GM19240 (cell line): ENCODE data around the gene TUBB6.
A peak's percentile ranks its signal among the peaks of the same experiment; 100 is the strongest.

Experiments used
- DNase-seq: peaks from one replicate; pipeline ENCODE4 v3.0.0; 2011; ENCODE audit warnings: low spot score; ENCODE audit not compliant: insufficient read length

The TUBB6 gene

DNA sequence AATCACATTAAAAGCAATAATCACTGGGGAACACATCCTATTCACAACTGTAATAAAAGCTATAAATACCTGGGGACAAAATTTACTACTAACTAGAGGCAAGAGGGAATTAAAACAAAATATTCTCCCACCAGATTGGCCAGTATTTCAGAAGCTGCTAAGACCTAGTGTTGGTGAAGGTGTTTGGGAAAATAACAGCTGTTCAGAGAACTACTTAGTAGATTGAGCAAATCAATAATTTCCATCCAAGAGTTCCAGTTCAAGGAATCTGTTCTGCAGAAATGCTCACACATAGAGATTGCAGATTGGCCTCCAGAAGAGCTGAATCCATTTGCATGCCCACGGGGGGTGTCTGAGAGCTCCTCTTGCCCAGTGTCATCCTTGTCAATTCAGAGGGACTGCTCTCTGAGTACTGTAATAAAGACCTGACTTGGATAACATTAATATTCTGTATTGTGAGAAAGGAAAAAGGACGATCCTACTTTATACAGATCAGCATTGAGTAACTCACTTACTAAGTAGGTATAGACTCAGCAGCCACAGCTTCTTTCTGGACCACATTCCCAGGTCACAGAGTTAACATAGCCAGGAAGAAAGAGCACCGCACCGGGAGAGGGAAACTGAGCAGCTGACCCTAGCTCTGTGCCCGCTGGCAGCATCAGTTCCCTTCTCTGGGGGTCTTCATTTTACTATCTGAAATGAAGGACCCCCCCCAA is 5.6 kb downstream of the TUBB6 start:
- no peak for DNase-seq

DNA sequence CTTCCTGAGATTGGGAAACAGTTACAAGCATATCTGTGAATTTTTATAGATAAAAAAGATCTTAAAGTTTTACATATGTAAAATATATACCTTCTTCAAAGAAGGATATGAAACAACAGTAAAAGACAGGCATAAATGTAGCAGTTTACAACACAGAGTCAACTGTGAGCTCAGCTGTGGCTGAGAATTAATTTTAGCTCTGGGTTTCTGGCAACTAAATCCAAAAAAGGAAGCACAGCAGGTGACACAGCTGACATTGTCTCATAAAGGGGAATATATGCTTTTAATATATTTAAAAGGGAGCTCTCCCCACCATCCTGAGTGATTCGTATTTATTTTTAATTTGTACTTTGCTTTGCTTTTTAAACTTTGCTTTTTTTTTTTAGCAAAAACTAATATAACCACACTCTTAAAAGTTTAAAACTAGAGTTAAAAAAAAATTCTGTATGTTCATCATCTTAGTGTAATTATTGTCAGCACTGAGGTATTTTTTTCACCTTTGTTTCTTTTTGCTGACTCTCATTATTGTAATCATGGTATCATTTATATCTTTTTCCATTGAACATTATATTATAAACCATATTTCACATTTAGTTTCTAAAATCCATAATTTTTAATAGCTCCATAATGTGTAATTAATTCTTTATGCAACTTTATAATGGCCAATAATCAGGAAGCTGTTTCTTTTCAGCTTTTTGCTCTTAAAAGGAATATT is 6.7 kb downstream of the TUBB6 start:
- DNase-seq = no peak

DNA sequence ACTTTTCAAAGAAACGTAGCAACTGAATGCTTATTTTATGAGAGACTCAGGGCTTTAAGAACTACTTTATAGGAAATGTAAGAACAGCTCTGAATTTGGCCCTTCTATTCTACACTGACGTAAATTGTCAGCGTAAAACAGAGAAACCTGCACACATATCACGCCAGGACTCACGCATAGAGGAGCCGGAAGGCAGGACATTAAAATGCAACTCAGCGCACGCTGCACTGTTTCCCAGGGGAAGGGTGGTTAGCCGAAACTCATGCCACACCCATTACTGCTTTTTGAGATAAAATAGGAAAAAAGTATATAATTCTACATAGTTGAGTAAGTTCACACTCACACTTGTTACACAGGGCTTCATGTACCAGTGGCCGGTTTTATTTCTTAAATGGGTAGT is 7.4 kb downstream of the TUBB6 start:
- DNase-seq = no peak

DNA sequence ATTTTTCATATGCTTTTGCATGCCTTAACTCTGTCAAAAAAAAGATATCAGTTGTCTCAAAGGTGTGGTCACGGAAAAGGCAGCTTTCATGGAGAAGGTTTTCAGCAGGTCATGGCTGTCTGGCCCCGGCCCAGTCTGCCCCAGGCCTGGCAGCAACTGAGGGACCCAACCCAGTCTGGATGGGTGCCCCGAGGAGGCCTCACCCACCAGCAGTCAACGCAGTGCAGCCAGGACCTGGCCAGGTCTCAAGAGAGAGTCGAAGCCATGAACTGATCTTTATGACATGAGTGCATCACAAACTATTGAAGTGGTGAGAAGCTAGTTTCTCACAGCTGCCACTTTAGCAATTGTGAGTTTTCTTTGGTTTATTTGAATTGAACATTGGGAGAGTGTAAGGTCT is 7.9 kb downstream of the TUBB6 start:
- no peak for DNase-seq

DNA sequence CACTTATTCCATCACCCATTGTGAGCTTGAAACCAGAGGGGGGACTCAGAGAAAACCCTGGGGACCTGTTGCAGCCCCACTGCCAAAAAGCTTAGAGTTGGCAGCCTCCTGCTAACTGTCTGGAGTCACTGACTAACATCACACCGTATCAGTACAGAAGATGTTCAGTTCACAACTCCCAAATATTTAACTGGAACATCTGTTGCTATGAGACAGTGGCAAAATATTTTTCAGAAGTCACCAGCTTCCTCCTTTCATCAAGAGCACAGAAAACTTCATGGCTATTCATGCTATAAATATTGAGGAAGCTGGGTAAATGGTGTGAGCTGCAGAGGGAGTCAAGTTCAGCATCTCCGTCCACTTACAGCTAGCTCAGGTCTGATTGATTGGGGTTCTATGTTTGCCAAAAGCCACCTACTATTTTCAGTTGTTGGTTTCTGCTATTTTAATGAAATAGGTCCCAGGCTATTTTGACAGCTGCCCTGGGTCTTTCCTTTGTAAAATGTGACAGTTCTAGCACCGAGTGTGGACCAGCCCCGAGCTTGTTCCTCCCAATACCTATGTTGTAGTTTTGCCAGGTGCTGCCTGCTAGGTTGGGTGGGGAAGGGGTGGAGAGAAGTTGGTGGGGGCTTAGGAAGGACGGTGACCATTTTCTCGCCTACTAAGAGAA is 9.8 kb downstream of the TUBB6 start:
- DNase-seq = no peak

DNA sequence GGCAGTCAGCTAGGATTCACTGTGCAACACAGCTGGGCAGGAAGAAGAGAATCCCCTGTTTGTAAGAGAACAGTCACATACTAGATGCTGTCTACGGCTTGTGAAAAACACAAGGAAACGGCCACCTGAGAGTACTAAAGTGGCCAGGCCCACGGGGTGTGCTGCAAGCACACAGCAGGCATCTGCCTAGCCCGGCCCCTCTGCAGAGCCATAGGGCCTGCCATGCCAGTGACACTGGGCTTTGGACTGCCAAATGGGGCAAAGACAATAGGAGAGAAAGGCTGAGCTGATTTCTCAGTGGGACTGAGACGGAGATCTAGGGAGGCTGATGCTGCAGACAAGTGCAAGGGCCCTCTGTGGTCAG is 10.3 kb downstream of the TUBB6 start:
- no peak for DNase-seq

DNA sequence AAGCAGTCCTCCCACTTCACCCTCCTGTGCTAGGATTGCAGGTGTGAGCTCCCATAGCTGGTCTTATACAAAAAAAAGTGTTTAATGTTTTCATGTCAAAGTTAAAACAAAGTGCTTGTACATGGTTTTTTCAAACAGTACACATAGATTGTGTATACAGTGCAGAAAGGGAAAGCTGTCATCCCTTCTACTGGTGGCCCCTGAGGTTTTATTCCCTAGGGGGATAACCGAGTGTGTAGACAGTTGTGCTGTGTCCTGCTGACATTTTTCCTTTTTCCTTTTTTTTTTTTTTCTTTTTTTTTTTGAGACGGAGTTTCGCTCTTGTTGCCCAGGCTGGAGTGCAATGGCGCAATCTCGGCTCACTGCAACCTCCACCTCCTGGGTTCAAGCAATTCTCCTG is 10.8 kb downstream of the TUBB6 start:
- no peak for DNase-seq

DNA sequence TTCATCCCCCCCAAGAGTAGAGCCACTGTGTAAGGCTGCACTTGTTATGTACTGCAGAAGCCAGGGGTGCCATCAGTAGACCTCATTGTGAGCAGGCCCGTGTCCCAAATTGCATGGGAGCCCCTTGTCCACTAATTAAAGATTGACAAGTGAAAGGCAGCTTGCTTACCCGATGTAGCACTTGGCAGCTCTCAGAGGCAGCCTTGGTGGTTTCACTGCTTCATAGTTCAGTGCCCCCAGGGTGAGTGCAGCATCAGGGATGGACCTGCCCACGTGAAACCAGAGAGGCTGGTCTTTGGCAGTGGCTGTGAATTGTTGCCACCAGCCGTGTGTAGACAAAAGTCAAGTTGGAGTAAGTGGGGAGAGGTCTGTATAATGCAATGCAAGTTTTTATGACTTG is 13.3 kb downstream of the TUBB6 start:
- no peak for DNase-seq

DNA sequence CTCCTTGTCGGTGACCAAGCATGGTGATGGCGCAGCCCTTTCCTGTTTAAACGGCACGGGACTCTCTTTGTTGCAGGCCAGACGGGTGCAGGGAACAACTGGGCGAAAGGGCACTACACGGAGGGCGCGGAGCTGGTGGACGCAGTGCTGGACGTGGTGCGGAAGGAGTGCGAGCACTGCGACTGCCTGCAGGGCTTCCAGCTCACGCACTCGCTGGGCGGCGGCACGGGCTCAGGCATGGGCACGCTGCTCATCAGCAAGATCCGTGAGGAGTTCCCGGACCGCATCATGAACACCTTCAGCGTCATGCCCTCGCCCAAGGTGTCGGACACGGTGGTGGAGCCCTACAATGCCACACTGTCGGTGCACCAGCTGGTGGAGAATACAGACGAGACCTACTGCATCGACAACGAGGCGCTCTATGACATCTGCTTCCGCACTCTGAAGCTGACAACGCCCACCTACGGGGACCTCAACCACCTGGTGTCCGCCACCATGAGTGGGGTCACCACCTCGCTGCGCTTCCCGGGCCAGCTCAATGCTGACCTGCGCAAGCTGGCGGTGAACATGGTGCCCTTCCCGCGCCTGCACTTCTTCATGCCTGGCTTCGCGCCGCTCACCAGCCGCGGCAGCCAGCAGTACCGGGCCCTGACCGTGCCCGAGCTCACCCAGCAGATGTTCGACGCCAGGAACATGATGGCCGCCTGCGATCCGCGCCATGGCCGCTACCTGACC is 17.1 kb downstream of the TUBB6 start:
- no peak for DNase-seq

DNA sequence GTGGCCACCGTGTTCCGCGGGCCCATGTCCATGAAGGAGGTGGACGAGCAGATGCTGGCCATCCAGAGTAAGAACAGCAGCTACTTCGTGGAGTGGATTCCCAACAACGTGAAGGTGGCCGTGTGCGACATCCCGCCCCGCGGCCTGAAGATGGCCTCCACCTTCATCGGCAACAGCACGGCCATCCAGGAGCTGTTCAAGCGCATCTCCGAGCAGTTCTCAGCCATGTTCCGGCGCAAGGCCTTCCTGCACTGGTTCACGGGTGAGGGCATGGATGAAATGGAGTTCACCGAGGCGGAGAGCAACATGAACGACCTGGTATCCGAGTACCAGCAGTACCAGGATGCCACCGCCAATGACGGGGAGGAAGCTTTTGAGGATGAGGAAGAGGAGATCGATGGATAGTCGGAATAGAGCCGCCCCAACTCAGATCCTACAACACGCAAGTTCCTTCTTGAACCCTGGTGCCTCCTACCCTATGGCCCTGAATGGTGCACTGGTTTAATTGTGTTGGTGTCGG is 17.7 kb downstream of the TUBB6 start:
- DNase-seq = no peak

DNA sequence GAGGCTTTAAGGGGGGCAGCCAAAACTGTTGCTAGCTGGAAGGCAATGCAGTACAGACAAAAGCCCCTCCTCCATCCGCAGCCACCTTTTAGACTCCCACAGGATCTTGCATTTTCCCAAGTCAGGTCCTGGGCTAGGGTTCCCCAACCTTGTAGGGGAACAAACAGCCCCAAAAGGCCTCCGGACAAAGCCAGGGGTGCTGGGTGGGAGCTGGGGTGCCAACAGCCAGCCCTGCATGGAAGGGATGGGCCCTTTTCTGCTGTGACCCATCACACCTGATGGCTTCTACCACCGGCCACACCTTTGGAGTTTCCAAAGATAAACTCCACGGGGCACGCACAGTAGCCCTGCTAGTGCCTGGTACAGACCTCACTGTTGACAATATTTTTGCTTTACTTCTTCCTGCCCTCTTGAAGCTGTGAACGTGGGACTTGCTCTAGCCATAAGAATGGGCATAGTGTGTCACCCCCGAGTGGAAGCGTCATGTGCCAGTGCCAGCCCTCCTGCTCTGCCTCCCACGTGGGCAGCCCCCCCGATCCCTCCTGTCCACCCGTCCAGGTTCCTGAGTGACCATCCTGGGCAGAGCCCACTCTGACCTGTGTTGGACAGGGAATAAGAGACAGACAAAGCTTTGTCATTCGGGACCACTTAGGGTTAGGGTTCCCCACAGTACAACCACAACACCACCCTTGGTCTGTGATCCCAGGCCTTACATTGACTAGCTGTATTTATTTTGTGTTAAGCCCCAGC is 18.8 kb downstream of the TUBB6 start:
- DNase-seq = no peak

DNA sequence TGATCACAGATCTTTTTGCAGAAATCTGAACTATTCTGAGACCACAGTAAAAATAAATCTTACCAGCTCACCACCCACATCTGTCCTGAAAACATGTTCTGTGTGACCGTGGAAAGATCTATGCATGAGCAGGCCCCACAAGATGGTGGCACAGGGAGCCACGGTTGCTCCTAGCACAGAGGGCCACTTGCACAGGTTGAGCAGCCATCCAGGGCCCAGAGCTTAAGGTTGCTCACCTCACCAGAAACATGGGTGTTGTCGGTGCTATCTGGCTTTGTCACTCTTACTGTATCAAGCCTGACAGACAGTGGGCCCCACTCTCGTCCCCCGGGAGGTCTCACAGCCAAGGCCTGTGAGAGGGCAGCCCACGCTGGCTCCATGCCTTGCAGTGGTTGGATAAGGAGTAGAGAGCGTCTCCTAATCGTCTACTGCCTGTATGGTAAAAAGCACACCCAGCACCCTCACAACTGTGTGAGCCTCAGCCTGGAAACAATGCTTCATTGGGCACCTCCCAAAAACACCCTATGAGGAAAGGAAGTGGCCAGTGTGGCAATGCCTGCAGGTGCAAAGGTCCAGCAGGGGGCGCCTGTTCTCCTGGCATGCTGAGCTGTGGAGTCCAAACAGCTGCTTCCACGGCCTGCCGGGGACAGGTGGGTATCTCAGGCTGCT is 19.6 kb downstream of the TUBB6 start:
- DNase-seq = peak; percentile 68

DNA sequence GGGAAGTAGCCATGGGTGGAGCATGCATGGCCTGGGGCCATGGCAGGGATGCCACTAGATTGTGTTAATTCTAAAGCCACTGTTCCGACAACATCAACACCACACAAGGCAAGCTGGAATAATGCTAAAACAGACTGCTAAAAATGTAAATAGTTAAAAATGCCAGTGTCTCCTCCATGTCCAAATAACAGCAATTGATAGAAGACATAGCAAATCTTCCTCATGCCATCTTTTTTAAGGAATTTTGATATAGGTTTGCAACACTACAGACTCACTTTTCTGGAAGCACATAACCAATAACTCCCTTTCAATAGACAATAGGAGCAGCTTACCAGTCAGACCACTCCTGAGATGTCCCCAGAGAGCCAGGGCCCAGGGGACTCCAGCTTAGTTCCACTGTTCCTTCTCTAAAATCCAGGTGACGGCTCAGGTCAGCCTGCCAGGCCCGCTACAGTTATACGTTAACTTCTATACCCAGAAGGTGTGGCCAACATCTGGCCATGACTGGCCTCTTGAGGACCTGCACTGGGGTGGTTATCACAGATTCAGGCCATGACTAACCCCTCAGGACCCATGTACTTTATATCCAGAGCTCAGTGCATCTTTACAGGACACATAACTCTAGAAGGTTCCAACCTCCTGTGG is 20.3 kb downstream of the TUBB6 start:
- DNase-seq = no peak

DNA sequence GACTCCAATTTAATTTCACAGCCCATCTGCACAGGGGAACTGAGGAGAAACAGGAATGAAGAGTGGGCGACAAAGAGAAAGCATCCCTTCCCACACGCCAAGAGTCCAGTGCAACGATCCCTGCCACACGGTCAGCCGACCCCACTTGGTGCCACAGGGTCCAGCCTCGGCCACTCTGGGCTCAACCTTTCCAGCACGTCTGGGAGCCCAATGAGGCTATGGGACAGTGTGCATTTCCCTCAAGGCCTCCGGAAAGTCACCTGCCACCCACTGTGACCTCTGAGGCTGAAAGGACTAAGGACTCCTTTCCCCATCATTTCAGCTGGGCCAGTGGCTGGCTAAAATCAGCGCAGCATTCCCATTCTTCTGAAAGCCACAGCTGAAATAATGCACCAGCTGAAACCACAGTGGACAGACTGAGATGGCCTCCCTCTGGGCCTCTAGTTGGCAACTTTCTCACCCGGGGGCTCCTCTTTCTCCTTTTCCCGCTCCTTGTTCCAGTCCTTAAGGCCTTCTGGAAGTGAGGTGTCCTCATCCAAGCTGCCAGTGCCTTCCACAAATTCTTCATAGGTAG is 21.2 kb downstream of the TUBB6 start:
- no peak for DNase-seq

DNA sequence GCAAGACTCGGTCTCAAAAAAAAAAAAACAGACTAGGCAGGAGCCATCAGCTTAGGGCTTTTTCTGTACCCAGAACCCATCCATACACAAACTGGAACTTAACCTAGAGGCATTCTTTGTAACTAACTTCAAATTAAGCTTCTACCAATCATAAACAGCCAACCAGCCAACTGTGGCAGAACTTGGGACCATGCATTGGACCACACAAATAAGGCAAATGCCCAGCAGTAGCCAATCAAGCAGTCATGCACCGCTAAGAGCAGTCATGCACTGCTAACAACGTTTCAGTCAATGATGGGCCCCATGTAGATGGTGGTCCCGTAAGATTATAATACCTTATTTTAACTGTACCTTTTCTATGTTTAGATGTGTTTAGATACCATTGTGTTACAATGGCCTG is 22.7 kb downstream of the TUBB6 start:
- DNase-seq = no peak

DNA sequence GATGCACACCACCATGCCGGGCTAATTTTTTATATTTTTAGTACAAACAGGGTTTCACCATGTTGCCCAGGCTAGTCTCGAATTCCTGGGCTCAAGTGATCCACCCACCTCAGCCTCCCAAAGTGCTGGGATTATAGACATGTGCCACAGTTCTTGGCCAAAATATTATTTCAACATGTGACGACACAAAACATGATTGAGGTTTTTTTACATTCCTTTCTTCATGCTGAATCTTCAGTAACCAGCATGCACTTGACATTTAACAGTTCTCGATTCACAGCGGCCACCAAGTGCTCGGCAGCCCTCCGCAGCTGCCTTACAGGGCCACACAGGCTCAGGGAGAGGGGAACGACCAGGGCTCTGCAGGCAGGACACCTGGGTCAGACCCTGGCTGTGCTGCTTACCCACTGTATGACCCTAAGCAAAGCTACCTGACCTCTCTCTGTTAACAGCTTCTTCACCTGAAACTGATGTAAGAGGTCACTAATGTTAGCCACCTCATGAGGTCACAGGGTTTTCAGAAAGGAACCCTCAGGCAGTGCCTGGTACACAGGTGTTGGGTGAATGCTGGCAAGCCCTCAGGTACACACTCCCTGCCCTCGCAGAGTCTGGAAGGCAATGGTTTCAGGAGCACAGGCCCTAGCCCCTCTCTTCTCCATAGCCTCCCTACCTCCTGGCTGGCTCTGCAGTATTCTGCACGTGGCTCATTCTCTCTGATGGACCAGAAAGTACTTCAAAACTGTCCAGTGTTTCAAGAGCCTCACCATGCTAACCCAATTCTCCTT is 25.7 kb downstream of the TUBB6 start:
- DNase-seq = no peak

DNA sequence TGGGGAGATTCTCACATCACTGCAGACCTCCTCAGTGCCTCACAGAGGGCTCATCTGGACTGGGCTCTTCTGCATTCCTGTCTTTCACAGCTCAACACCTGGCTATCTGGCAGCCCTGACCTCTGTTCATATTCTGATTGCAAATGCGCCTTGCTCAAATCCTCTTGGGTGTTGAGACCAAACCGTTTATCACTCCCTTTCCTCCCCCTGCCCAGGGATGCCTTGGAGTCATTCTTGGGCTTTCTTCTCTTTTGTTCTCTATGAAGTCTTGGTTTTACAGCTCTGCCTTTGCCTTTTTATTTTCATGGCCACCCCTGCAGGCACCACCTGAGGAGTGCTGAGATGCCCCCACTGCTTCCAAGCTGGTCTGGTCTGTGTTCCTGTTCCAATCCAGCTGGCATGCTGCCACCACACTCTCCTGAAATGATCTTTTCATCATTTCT is 26.3 kb downstream of the TUBB6 start:
- DNase-seq = no peak

DNA sequence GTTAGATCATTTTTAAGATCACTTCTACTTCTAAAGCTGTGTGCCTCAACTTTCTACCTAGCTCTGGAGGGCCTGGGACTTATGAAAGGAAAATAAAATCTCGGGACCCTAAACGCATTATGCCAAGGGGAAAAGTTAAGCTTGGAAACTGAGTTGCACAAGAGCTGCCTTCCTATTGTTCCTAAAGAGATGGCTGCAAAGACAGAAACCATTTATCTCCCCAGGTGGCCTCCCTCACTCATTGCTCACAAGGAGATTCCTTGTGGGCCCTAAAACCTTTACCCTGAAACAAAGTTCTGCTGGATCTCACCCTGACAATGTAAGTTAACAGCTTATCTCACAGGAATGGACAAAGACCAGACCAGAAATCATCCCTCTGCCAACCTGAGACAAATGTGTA is 26.8 kb downstream of the TUBB6 start:
- no peak for DNase-seq

DNA sequence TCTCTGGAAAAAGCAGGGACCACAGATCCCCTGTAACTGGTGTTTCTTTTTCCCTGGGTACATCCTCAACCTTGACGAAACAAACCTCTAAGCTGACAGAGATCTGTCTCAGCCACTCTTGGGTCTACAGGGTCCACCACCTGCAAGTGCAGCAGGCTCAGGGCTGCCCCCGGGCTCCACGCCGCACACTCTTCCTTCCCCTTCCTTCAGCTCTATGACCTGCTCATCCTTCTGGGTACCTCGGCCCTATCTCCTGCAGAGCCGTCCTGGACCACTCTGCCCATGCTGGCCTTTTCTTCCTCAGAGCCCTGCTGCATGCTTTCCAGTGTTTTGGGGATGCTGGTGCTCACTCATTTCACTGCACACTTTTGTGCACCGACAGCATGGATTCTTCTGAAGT is 27.5 kb downstream of the TUBB6 start:
- no peak for DNase-seq
